Stimulated activated CD8-positive, alpha-beta memory T cell treated with anti-CD3 and anti-CD28 coated beads, Interleukin-4, amount 100 ng/mL, for 24 hours (primary cell): ENCODE results near the gene FOSB.

Experiments
- DNase-seq: peaks from one replicate; pipeline ENCODE4 v3.0.0-alpha.2; 2020; ENCODE audit warnings: low read depth

FOSB gene

GRCh38 chr19:45442778-45443461, 24.9 kb upstream of the FOSB start:
- DNase-seq, result no peak

- peak; percentile 28 for DNase-seq
These were observed 24.1 kb upstream of the FOSB start for GRCh38 chr19:45443462-45444317.

DNA sequence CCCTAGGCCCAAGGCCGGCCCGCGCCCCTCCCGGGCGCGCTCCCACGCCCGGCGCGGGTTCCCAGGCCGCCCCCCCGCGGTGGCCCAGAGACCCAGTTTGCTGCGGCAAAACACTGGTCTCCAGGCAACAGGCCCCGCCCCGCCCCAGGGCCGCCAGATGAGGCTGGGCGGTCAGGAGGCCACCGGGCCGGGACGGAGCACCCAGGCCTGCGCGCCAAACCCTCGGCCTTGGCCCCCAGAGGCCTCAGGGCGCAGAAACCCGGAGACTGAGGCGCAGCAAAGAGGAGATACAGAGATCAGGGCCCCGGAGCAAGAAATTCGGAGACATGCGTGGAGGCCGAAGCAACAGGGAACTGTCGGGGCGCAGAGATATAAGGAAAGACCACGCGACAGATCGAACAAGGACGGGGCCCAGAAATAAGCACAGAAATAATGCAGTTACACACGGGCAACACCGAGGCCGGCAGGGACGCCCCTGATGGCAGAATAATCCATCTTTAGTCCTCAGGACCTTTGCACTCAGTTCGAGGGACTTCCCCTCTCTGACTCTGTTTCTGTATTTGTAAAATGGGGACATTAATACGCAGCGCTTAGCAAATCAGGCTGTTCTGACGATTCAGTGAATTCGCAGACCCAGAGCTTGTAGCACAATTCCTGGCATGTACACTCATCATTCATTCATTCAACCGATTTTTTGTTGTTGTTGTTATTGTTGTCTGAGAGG, 23.3 kb upstream of the FOSB start:
- peak; percentile 76 for DNase-seq

- DNase-seq, result no peak
These were observed 22.7 kb upstream of the FOSB start for GRCh38 chr19:45445139-45445538.

DNA sequence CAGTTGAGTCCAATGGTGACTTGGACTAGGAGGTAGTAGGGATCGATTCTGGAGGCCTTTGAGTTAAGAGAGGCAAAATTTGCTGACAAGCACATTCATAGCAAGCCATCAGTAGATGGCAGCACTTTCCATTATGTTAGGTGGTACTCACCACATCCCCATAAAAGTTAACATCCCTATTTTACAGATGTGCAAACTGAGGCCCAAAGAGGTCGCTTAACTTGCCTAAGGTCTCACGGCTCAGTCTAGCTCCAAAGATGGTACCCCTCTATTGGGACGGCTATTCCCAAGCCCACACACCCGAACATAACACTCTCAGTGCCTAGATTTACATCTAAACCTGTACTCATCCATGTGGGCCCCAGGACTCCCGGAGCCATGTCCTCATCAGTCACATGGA, 21.5 kb upstream of the FOSB start:
- no peak for DNase-seq

DNA sequence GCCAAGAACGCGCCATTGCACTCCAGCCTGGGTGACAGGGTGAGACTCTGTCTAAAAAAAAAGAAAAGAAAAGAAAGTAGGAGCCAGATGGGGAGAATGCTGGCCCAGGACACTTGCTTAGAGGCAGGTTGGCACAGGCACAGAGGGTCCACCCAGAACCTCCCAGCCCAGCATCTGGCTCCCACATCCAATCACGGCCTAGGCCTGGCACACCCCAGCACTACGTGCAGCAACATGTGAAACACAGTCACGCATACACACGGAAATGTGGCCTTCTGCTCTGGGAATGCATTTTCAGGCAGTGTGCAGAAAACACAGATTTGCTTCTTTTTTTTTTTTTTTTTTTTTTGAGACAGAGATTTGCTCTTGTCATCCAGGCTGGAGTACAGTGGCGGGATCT, 20.9 kb upstream of the FOSB start:
- no peak for DNase-seq

GRCh38 chr19:45448425-45448756, 19.4 kb upstream of the FOSB start:
- no peak for DNase-seq

- no peak for DNase-seq
These were observed 18.9 kb upstream of the FOSB start for GRCh38 chr19:45448887-45449299.

DNA sequence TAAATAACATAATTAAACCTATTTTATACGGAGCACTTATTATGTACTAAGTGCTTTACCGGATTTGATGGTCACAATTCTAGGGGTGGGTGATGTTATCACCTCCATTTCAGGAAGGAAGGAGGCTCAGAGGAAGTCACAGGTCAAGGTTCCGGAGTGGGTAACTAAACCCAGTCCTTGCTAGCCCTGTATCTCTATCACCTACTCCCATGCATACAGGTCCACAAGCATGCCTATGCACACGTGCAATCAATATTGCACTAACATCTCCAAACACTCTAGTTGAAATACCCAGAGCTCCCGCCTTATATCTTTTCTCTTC, 17.8 kb upstream of the FOSB start:
- no peak for DNase-seq

DNA sequence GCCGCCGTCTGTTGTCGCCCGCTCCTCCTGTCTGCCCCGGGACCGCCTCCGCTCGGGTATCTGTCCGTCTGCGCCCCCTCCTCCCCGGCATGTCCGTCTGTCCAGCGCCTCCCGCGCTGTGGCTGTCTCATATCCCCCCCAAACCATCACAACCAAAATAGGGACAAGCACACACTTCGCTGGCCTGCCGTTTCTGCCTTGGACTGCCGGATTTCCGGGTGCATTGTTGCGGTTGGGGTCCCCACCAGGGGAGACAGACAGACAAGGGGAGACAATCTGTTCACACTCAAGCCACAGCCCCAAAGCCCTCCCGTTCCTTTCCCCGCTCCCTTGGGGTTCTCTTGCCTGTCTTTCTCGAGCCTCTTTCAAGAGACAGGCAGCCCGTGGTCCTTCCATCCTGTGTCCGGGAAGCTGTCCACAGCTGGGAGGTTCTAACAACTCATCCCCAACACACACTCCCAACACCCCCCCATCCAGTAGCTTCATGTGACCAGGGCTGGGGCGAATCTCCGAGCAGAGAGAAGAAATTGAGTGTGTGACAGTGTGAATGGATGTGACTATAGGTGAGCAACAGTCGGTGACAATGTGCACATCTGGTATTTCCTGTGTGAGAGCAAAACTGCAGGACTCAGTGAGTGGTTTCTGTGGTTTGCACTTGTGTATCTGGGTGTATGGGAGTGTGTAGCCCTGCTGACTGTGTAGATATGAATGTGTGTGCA, 16.5 kb upstream of the FOSB start:
- DNase-seq, result no peak

GRCh38 chr19:45451850-45452387, 15.9 kb upstream of the FOSB start:
- DNase-seq, result no peak

DNA sequence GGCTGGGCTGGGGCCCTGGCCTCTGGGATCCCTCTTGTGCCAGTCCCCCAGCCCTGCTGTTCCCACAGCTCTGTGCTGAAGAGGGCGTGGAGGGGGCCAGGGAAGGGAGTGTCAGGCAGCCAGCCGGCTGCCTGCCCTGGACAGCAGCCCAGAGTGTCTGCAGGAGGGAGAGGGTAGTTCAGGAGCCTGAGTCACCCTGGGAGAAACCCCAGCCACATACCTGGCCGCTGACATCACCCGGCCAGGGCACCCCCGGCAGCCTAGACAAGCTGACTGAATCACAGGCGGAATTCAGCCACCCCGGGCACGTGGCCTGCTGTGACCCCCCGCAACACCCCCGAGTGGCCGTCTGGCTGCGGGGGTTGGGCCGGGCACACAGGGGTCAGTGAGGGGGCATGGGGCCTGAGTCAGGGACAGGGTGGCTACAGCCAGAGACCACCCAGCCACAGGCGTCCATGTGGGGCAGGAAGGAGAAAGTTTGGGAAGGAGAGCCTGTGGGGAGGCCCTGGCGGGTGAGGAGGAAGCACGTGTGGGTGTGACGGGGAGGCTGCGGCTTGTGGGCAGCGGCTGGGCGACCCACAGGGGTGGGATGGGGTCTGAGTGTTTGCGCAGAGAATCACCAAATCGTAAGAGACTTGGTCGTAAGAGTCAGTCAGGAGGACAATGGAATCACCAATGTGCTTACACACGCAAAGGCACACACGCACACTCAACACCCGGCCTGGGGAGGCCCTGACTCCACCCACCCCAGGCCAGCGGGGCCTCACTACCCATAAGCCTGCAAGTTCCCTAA, 11.9 kb upstream of the FOSB start:
- DNase-seq, result peak; percentile 65

DNA sequence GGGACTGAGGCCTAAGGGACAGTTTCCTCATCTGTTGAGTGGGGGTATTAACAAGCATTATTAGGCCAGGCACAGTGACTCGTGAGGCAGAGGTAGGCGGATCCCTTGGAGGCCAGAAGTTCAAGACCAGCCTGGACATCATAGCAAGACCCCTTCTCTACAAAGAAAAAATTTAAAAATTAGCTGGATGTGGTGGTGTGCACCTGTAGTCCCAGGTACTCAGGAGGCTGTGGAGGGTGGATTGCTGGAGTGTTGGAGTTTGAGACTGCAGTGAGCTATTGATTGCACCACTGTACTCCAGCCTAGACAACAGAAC, 11.3 kb upstream of the FOSB start:
- no peak for DNase-seq

DNA sequence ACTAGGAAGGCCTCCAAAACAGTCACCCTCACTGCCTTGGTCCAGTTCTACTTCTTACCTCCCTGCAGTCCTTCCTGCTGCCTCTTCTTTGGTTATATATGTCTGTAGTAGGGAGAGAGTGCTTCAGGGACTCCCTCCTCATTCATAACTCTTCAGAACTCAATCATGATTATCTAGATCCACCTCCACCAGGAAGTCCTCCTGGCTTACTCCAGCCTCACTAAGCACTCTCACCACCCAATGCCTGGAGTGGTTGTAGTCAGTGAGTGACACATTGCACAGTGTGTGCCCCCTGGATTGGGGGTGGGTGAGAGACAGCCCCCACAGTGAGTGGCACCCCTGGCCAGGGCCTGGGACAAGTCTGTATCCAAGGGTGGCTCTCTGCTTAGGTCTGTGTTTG, 10.0 kb upstream of the FOSB start:
- DNase-seq, result no peak

DNA sequence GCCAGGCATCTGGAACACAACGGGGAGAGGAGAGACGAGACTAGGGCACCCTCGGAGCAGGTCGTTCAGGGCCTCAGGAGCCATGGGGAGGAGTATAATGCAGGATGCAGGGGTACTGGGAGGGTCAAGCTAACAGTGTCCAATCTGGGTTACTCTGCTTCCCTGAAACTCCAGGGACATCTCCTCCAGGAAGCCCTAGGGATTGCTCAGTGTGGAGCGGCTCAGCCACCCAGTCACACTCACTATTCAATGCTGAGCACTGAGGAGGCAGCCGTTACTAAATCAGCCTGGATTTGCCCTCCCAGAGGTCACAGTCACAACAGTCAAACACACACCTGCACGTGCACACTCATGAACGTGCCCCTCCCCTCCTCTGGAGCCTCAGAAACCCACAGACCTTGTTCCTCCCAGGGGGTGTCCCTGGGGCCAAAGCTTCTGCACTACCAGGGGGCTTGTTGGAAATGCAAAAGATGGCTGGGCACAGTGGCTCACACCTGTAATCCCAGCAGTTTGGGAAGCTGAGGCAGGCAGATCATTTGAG, 6.9 kb upstream of the FOSB start:
- no peak for DNase-seq

GRCh38 chr19:45462174-45462573, 5.6 kb upstream of the FOSB start:
- no peak for DNase-seq

DNA sequence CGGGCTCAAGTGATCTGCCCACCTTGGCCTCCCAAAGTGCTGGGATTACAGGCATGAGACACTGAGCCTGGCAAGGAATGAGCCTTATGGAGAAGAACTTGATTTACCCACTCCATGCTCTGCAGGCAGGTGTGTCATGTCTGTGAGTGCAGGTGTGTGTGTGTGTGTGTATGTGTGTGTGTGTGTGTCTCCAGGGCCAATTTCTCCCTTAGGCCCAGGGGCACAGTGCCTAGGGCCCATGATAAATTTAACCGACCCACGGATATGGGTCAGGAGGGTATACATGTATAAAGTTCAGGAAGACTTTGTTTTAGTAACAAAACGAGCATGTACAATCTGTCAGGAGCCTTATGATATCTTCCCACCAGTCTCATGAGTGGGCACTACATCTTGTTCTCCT, 4.6 kb upstream of the FOSB start:
- DNase-seq, result no peak

GRCh38 chr19:45464274-45464673, 3.5 kb upstream of the FOSB start:
- no peak for DNase-seq

DNA sequence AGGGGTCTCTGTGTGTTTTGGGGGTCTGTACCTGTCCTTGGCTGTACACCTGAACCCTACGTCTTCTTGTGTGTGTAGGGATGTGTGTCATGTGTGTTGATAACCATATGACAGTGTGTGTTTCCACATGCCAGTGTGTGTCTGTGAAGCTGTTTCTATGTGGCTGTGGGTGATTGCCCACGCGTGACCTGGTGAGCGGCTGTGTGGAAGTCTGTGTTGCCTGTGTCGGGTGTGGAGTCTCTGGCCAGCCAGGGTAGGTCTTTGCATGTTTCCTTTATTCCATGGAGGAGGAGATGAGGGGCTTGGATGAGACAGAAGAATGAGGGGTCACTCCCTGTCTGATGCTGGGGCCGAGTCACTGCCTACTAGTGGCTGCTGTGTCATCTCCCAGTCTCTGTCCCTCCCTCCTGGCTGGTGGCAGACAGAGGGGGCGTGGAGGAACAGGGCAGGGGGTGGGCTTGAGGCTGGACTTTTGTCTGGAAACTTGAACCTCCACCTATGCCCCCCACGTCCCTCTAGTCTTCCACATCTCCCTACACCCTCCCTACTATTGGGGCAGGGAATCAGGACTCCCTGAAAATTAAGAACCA, 2.8 kb upstream of the FOSB start:
- no peak for DNase-seq

GRCh38 chr19:45467115-45467455, 711 bp upstream of the FOSB start:
- no peak for DNase-seq

GRCh38 chr19:45468159-45468651, 409 bp downstream of the FOSB start:
- no peak for DNase-seq
